Fibroblast of villous mesenchyme (primary cell): ENCODE data around the gene PJA2. TPM values are rescaled to one million over a fixed set of nuclear protein-coding genes. Genes with fewer than 3 reads are reported as not detected.
A peak's percentile ranks its signal among the peaks of the same experiment; 100 is the strongest.

ENCODE experiments used
- DNase-seq: peaks from one replicate; pipeline ENCODE4 v3.0.0-alpha.2; 2010; ENCODE audit warnings: low read depth
- H3K4me3 ChIP-seq: 2 replicates; pipeline ENCODE4 v1.5.1; 2011; ENCODE audit warnings: low read depth, mild to moderate bottlenecking, low read length
- total RNA-seq: library from RNA; depleted of rRNA; stranded (reverse); fragments of >200 nt; gene quantifications from 2 replicates; pipeline ENCODE4 v1.2.3, GENCODE V29; 2012
- TF ChIP-seq, protein P1 (sequence below): IDR thresholded peaks from 2 replicates; pipeline ENCODE4 v1.5.1; 2012; ENCODE audit warnings: low read depth, mild to moderate bottlenecking, low read length; ENCODE audit not compliant: insufficient read depth

Gene PJA2
- total RNA-seq, 1 donor: 105 TPM

DNA sequence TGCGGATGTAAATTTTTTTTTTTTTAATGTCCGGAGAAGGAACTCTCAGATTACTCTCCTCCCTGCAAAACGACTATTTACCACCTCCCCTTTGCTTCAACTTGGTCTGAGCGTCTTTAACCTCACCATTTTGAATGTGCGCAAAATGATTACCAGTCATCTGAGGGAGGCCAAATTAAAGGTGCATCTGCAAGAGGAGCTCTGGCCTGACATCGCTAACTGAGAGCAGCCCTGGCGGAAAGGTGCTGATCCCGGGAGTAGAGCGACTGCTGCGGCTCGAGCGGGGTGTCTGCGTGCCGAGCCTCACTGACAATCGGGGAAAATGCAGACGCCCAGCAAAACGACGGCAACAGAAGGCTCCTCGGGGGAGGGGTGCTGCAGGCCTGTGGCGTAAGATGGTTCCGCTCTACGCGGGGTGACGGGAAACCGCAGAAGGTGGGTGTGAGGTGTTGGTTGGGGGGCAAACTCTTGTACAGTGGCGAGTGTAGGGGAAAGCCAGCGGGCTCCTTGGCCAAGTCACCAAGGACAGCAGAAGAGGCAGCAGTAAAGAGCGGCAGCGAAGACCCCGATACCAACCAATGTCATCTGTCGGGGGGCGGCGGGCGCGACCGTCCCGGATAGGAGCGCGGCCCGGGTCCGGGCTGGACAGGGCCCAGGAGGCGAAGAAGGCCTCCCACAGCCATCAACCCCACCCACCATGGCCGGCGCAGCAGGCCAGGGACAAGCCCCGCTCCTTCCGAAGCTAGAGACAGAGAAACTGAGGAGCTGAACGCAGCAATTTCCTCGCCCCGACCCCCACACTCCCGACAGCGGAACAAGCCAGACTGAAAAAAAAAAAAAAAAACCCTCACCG lies 557 bp downstream of the PJA2 start:
- TF ChIP-seq, protein P1, sequence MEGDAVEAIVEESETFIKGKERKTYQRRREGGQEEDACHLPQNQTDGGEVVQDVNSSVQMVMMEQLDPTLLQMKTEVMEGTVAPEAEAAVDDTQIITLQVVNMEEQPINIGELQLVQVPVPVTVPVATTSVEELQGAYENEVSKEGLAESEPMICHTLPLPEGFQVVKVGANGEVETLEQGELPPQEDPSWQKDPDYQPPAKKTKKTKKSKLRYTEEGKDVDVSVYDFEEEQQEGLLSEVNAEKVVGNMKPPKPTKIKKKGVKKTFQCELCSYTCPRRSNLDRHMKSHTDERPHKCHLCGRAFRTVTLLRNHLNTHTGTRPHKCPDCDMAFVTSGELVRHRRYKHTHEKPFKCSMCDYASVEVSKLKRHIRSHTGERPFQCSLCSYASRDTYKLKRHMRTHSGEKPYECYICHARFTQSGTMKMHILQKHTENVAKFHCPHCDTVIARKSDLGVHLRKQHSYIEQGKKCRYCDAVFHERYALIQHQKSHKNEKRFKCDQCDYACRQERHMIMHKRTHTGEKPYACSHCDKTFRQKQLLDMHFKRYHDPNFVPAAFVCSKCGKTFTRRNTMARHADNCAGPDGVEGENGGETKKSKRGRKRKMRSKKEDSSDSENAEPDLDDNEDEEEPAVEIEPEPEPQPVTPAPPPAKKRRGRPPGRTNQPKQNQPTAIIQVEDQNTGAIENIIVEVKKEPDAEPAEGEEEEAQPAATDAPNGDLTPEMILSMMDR: no peak
- peak overlapping the region; percentile 88 for H3K4me3 ChIP-seq
- DNase-seq: peak; percentile 88

DNA sequence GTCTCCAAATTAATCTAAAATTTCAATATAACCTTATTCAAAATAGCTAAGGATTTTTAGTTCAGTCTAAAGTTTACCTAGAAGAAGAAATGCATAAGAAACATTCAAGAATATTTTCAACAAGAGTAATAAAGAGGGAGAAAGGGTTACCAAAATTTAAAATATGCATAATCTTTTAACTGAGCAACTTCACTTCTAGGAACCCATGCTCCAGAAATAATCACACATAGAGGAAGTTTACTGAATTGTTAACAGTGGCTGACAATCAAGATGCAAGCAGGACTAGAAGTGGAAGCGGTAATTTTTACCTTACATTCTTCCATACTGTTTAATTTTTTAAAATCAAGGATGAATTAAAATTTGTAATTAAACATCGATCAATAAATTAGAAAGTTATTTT lies 1.9 kb downstream of the PJA2 start:
- TF ChIP-seq, protein P1: no peak

DNA sequence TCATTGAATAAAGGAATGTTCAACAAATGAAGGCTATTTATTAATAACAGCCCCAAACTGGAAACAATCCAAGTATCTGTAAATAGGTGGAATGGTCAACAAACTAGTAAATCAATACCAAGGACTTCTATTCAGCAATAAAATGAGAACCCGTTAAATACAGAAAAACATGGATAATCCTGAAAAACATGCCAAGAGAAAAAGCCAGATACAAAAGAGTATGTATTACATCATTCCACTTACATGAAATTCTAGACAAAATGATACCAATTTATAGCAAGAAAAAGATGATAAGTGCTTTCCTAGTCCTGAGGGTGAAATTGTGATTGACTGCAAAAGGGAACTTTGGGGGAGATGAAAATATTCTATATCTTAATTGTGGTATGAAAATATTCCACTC lies 3.1 kb downstream of the PJA2 start:
- TF ChIP-seq, protein P1: no peak
- peak overlapping the region; percentile 88 for H3K4me3 ChIP-seq
- DNase-seq: no peak

More for the DNA sequence above, 1.9 kb downstream of the PJA2 start:
- peak overlapping the region; percentile 88 for H3K4me3 ChIP-seq
- no peak for DNase-seq

DNA sequence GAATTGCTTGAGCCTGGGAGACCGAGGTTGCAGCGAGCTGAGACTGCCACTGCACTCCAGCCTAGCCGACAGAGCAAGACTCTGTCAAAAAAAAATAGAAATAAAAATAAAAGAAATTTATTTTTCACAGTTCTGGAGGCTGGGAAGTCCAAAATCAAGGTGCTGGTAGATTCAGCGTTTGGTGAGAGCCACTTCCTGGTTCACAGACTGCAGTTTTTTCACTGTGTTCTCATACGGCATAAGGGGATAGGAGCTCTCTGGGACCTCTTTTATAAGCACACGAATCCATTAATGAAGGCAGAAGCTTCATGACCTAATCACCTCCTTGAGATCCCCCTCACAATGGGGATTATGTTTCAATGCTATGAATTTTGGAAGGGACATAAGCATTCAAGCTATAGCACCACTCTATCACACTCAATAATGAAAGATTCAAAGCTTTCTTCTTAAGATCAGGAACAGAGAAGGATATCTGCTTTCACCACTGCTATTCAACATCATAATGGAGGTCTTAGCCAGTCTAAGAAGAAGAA lies 5.3 kb downstream of the PJA2 start:
- TF ChIP-seq, protein P1: no peak
- DNase-seq: no peak
- no peak overlapping the region for H3K4me3 ChIP-seq

DNA sequence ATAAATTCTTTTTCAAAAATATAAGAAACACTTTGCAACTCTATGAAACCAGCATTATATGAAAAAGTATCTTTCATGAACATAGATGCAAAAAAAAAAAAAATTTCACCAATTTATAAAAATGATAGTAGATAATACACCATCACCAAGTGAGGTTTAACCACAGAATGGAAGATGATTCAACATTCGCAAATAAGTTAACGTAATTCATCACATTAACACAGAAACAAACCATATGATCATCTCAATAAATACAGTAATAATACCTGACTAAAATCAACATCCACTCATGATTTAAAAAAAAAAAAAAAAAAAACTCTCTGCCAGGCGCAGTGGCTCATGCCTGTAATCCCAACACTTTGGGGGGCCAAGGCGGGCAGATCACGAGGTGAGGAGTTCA lies 6.3 kb downstream of the PJA2 start:
- no peak for DNase-seq
- TF ChIP-seq, protein P1: no peak
- no peak overlapping the region for H3K4me3 ChIP-seq

DNA sequence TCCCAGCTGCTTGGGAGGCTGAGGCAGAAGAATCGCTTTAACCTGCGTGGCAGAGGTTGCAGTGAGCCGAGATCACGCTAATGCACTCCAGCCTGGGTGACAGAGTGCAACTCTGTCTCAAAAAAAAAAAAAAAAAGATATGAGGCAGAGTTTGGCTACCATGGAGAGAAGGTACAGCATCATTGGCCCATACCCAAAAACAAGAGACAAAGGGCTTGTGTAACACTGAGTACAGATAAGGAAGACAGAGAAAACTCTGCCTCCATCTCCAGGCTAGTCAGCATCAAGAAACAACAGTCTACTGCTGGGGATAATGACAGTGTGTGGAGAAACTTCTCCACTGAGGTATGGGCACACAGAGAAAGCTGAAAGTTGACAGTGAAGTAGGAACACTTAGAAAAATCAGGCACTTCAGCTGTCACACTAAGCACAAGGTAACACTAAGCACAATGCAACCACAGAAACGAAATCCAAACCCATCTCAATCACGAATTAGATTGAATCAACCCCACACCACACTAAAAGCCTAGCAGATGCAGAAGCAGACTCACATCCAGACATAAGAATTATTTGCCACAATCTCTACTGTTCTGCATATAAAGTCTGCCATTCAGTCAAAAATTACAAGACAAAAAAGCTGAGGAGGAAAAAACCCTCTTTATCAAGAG lies 10.5 kb downstream of the PJA2 start:
- H3K4me3 ChIP-seq: no peak overlapping the region
- TF ChIP-seq, protein P1: no peak
- DNase-seq: peak; percentile 6
